ENCODE data around the gene OR2A12. TPM values are rescaled to one million over a fixed set of nuclear protein-coding genes. Genes with fewer than 3 reads are reported as not detected.

The OR2A12 gene
- total RNA-seq, 1 donor from 2014 or later, result not detected

GRCh38 chr7:144134116-144134515, 48.0 kb downstream of the OR2A12 start:
- no peaks in the 10 kb centered on the region for H3K4me1 ChIP-seq
- TF ChIP-seq POLR2AphosphoS5 (IDR thresholded peaks at IDR 0.05; ENCODE audit: insufficient read depth in 1 of 2, low read depth in 1 of 2), result no peak
- no peak for TF ChIP-seq CTCF (IDR thresholded peaks at IDR 0.05)
- no peak for TF ChIP-seq POLR2A (IDR thresholded peaks at IDR 0.05)
- H3K9me3 ChIP-seq, result no peaks in the 10 kb centered on the region
- H3K36me3 ChIP-seq, result no peaks in the 10 kb centered on the region
- intact Hi-C loops (cut with DNase I), result loop anchor here (10.0 kb wide), 1 partner anchor 639 kb away; no protein-coding TSS in a partner anchor
- no peak overlapping the region for H3K27ac ChIP-seq
- no peak for DNase-seq (ENCODE audit: extremely low spot score in 2 of 2)
- H3K27me3 ChIP-seq, result no peaks in the 10 kb centered on the region
- no peak overlapping the region for H3K4me3 ChIP-seq

GRCh38 chr7:144137501-144137900, 51.4 kb downstream of the OR2A12 start:
- no peak for DNase-seq (ENCODE audit: extremely low spot score in 2 of 2)
- H3K4me1 ChIP-seq, result no peaks in the 10 kb centered on the region
- no peaks in the 10 kb centered on the region for H3K9me3 ChIP-seq
- no peak overlapping the region for H3K4me3 ChIP-seq
- TF ChIP-seq POLR2A (IDR thresholded peaks at IDR 0.05) (no peak), CTCF (IDR thresholded peaks at IDR 0.05) (no peak), POLR2AphosphoS5 (IDR thresholded peaks at IDR 0.05; ENCODE audit: insufficient read depth in 1 of 2, low read depth in 1 of 2) (no peak)
- H3K36me3 ChIP-seq, result no peaks in the 10 kb centered on the region
- no peaks in the 10 kb centered on the region for H3K27me3 ChIP-seq
- no peak overlapping the region for H3K27ac ChIP-seq
- intact Hi-C loops (cut with DNase I), result loop anchor here (5.0 to 10.0 kb wide), 2 partner anchors 643 to 970 kb away; no protein-coding TSS in a partner anchor

- H3K27ac ChIP-seq, result no peak overlapping the region
- TF ChIP-seq CTCF (IDR thresholded peaks at IDR 0.05), result no peak
- TF ChIP-seq POLR2AphosphoS5 (IDR thresholded peaks at IDR 0.05; ENCODE audit: insufficient read depth in 1 of 2, low read depth in 1 of 2), result no peak
- no peak for TF ChIP-seq POLR2A (IDR thresholded peaks at IDR 0.05)
- intact Hi-C loops (cut with DNase I), result no loop called here
- no peaks in the 10 kb centered on the region for H3K36me3 ChIP-seq
- H3K27me3 ChIP-seq, result no peaks in the 10 kb centered on the region
- H3K4me3 ChIP-seq, result no peak overlapping the region
- no peaks in the 10 kb centered on the region for H3K4me1 ChIP-seq
- no peaks in the 10 kb centered on the region for H3K9me3 ChIP-seq
- no peak for DNase-seq (ENCODE audit: extremely low spot score in 2 of 2)
Measured at GRCh38 chr7:144142187-144142586, 56.1 kb downstream of the OR2A12 start.

- H3K4me1 ChIP-seq, result no peaks in the 10 kb centered on the region
- no peak overlapping the region for H3K4me3 ChIP-seq
- no peaks in the 10 kb centered on the region for H3K27me3 ChIP-seq
- no peak overlapping the region for H3K27ac ChIP-seq
- H3K36me3 ChIP-seq, result no peaks in the 10 kb centered on the region
- TF ChIP-seq POLR2A (IDR thresholded peaks at IDR 0.05), result no peak
- TF ChIP-seq CTCF (IDR thresholded peaks at IDR 0.05), result no peak
- intact Hi-C loops (cut with DNase I), result no loop called here
- no peak for DNase-seq (ENCODE audit: extremely low spot score in 2 of 2)
- peaks cover 5% of the 10 kb centered on the region for H3K9me3 ChIP-seq
Measured at GRCh38 chr7:144144426-144144825, 58.3 kb downstream of the OR2A12 start.

- no peaks in the 10 kb centered on the region for H3K36me3 ChIP-seq
- no peak for DNase-seq (ENCODE audit: extremely low spot score in 2 of 2)
- H3K4me1 ChIP-seq, result no peaks in the 10 kb centered on the region
- peaks cover 5% of the 10 kb centered on the region for H3K9me3 ChIP-seq
- H3K4me3 ChIP-seq, result no peak overlapping the region
- H3K27ac ChIP-seq, result no peak overlapping the region
- H3K27me3 ChIP-seq, result no peaks in the 10 kb centered on the region
- intact Hi-C loops (cut with DNase I), result no loop called here
- TF ChIP-seq CTCF (IDR thresholded peaks at IDR 0.05), result no peak
- no peak for TF ChIP-seq POLR2A (IDR thresholded peaks at IDR 0.05)
- no peak for TF ChIP-seq POLR2AphosphoS5 (IDR thresholded peaks at IDR 0.05; ENCODE audit: insufficient read depth in 1 of 2, low read depth in 1 of 2)
Measured at GRCh38 chr7:144148224-144148827, 62.2 kb downstream of the OR2A12 start.
